Inferior parietal cortex (tissue), 1 donor: ENCODE results near the gene CDK5RAP2.

Experiments
- DNase-seq: peaks from one replicate; pipeline ENCODE4 v3.0.0-alpha.2; 2016; ENCODE audit errors: extremely low spot score

Gene CDK5RAP2

DNA sequence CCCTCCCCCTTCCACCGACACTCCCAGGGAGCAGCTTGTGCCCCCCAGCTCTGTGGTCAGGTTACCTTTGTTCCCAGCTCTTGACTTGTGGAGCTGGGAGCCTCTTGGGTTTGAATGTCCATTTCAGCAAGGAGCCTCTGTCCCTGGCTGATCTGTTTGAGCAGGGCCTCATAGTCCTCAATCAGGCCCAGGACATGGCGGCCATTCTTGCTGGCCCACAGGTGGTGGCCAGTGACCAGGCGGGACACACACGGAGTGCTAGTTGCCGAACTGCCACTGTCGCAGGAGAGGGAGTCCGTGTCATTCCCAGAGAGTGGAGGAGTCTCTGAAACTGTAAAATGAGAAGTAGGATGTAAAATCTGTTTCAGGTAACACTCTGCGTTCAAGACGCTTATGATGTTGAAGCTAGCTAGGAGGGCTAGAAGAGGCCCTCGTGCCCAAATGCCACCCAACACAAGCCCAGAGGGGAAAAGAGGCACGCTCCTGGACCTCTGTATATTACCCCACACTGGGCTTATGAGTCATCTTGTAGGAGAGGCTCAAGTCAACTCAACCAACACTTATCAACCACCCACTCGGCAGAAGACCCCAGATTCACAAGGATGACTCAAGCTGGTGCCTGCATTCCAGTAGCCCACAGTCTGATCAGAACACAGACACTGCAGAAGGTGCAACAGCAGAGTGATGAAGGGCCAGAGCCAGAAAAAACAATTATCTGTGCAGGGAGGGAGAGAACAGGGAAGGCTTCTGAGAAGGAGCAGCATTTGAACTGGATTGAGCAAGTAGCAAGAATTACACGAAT is 177.0 kb downstream of the CDK5RAP2 start:
- DNase-seq: no peak

DNA sequence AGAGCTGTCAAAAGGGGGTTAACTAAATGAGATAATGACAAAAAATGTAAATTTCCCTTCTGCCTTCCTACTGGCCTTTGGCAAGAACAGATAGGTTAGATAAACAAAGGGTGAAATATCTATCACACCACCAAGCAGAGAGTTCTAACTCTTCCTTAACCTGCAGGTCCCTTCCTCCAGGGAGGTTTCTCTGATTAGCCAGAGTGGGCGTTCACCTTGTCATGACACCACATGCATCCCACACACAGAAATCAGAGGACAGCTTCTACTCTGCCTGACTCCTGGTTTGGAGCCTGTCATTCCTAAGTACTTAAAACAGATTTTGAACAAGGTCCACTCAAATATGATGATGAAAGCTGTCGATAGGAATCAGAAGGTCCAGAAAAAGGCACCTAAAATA is 180.0 kb downstream of the CDK5RAP2 start:
- no peak for DNase-seq

DNA sequence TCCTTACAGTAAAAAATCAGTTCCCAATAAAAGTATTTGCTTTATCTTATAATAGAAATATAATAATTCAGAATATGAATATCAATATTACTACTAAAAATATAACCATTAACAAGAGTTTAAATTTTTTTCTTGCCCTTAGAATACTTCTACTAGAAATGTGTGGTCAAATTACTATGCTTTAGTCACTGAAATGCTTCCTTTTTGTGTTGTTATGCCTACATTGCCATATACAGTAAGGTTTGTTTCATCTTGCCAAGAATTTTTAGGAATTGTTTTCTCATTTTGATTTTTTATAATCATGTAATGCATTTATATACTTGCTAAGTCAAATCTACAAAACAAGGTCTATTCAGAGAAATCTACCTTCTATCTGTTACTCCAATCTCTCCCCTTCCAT is 181.7 kb downstream of the CDK5RAP2 start:
- no peak for DNase-seq

DNA sequence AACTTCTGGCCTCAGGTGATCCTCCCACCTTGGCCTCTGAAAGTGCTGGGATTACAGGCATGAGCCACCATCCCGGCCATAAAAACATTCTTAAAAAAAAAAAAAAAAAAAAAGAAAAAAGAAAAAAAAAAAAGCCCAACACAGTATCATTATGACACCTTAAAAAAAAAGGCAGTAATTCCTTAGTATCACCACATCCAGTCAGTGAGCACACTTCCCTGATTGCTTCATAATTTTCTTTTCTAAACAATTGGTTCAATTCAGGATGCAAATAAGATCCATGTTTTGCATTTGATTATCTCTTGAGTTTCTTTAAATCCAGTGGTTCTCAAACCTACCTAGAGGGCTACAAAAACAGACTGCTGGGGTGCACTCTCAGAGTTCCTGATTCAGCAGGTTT is 182.5 kb downstream of the CDK5RAP2 start:
- DNase-seq: no peak

DNA sequence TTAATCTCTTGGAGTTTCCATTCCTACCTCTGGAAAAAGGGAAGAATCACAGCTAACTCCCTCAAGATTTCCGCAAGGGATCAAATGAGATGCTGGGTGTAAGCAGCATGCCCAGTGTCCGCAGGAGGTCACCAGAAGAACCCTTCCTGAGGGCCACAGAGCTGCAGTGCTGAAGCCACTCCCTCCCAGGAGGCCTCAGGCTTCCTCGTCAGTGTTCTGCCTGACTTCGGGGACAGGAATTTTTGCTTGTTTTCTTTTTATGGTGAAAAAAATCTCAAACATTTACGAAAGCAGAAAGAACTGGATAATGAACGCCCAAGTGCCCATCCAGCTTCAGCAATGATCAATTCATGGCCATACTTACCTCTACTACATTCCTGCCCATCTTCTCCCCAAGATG is 183.0 kb downstream of the CDK5RAP2 start:
- DNase-seq: no peak

DNA sequence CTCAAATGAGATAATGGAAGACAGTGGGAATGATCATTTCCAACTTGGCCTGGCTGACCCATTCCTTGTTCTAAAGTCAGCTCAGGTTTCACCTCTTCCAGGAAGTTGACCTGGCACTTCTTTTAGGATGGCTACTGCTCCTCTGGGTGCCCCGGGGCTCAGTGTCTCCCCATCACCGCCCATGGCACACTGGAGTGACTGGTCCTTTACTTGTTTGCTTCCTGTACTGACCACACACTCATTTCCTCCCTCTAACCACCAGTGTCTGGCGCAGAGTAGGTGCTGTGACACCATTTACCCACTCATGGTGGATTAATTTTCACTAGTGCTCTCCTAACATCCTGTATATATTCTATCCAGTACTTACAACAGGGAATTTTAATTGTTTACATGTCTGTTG is 183.5 kb downstream of the CDK5RAP2 start:
- no peak for DNase-seq

DNA sequence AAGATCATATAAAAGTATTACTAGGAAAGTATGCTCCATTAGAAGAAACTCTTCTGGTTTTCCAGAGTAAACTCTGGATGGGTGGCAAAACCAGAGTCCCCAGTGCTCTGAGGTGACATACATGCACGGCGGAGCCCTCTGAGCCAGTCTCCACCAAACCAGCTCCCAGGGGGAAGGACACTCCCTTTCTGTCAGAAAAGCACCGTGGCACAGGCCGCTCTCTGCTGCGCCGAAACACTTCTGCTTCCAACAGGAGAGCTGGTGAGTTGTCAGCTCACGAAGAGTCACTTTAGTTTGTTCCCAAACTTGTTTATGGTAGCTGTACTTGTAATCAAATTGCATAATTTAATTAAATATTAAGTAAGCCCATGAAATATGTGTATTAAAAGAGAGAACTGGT is 184.6 kb downstream of the CDK5RAP2 start:
- DNase-seq: no peak

DNA sequence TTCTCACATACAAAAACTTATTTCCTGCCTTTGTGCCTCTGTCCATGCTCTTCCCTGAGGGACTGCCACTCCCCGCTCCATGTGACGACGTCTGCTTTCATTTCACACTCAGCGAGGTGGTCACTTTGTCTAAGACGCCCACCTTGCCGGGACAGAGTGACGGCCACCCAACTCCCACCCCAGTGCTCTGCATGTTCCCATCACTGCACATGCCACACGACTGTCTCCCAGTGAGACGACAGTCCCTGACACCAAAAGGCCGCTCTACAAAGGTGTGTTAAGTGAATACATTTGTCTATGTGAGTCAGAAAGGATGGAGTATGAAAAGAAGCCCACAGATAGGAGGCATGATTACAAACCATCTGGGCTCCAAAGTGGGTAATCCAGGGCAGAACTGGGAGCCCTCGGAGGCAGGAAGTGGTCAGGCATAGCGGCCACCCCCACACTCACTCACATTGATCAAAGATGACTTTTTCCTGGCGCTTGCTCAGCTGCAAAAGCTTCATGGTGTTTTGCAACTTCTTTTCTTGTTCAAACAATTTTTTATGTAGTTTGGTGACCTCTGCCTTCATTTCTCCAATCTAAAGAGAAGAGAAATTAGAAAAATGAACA is 185.8 kb downstream of the CDK5RAP2 start:
- DNase-seq: no peak

DNA sequence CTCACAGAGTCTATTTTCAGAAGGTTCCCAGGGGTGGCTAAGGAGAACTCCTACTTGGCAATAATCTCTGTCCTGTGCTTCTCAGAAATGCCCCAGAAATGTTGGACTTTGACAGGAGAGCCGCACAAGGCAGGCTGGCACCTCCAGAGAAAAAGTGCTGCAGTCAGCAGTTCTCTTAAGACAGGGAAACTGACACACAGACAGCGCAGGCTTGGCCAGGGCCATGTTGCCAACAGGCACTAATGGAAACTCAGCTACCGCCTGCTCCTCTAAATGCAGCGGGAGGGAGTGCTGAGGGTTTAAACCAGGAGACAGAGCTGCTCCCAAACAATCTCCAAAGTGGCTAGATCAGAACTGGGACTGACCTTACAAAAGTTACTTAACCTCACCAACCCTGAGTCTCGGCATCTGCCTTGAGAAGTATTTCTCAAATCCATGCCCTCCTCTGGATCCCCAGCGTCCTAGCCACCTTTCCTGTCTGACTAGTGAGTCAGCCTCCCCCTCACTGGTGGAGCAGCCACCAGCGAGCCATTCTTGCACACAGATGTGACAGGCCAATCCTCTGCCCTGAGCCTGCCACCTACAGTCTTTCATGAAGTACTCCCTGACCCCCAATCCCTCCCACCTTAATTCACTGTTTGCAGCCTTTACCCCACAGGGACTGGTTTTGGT is 186.4 kb downstream of the CDK5RAP2 start:
- DNase-seq: no peak

DNA sequence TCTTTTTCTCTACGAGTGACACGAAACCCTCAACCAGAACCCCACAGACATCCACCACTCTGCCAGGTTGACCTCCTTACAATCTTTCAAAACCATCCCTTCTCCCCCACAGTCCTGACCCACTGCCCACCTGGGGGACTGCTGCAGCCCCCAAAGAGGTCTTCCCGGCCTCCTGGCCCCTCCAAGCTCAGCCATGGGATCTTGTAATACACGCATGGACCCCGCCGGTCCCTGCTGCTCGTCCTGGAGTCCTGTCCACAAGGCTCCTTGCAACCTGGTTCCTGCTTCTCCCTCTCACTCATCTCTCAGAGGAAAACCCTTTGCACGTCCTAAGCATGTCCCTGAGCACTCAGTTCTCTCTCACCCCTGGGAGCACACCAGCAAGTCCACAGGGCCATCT is 187.3 kb downstream of the CDK5RAP2 start:
- DNase-seq: no peak

DNA sequence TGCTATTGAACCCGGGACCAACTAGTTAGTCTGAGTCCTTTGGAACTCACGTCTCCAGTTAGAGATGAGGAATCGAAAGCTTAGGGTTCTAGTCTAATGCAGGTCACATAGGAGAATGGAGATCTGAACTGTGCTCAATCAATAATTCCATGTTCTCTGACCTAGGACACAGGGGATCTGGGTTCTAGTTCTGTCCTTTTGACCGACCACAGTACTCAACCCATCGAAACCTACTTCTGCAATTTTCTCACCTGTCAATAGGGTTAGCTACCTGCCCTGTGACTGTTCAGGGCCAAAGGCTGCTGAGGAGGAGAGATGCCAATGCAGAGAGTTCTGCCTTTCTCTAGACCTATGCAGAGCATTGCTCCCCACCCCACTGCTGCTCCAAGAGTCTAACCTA is 187.7 kb downstream of the CDK5RAP2 start:
- DNase-seq: no peak

DNA sequence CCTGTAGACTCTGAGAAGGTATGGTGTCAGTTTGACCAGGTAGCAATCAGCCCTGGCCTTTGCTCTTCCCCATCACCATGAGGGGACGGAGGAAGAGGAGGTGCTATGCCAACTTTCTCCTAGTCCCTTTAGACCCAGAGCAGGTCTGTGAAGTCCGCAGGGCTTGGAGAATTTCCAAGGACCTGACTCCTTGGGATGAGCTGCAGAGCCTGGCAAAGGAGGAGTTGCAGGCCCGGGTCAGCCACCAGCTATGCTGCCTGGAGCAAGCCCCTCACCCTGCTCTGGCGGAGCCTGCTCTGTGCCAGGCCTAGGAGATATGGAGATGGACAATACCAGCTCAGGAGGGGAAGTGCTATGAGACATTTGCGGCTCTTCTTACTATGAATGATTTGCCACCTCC is 188.3 kb downstream of the CDK5RAP2 start:
- no peak for DNase-seq

DNA sequence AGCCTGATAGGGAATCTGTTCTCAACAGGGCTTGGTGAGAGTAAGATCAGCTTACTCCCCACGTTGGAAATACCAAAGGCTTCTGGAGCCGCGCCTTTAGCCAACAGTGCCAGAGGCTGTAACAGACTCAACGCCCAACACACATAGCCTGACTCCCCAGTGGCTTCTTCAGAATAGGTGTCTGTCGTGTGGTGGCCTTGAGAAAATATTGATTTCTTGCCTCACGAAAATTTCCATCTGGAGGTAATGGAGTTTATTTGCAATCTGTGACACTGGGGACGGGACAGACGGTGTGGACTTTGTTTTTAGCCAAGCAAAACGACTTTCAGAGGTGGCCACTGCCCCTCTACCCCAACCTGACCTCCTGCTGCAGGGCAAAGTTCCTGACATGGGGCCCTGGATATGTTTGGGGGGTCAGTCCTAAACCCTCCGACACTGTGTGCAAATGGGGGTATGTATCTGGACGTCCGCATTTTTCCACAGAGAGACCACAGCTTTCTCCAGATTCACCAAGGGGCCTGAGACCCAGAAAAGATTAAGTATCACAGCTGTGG is 189.3 kb downstream of the CDK5RAP2 start:
- no peak for DNase-seq

DNA sequence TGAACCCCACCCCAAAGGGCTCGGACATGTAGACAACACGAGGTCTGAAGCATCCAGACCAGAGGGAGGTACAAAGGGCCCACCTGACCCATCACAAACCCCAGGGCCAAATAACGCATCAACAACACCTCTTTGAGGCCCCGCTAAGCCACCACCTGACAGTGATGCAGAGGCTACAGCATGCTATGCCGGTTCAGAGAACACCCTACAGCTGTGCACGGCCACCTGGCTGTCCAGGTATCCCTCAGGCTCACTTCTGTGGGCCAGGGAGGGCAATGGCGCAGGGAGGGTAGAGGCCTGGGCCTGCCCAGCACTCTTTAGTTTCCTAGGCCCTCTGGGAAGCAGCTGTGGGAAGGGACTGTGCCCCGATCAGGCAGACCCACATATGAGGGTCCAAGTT is 190.1 kb downstream of the CDK5RAP2 start:
- DNase-seq: no peak

DNA sequence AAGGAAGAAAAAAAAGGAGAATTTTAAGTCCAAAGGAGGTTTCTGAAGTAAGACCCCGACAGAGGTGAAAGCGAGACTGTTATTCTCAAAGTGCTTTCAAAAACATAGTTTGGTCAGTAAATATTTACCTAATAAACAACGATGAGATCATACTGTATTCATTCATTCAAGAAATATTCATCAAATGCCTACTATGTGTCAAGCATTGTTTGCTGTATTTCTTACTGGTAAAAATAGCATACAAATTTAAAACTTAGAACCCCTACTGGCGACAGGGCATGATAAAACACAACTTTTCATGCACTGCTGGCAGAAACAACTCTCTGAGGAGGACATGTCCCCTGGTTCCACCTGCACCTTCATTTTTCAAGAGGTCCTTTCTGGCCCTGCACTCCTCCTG is 190.7 kb downstream of the CDK5RAP2 start:
- no peak for DNase-seq

DNA sequence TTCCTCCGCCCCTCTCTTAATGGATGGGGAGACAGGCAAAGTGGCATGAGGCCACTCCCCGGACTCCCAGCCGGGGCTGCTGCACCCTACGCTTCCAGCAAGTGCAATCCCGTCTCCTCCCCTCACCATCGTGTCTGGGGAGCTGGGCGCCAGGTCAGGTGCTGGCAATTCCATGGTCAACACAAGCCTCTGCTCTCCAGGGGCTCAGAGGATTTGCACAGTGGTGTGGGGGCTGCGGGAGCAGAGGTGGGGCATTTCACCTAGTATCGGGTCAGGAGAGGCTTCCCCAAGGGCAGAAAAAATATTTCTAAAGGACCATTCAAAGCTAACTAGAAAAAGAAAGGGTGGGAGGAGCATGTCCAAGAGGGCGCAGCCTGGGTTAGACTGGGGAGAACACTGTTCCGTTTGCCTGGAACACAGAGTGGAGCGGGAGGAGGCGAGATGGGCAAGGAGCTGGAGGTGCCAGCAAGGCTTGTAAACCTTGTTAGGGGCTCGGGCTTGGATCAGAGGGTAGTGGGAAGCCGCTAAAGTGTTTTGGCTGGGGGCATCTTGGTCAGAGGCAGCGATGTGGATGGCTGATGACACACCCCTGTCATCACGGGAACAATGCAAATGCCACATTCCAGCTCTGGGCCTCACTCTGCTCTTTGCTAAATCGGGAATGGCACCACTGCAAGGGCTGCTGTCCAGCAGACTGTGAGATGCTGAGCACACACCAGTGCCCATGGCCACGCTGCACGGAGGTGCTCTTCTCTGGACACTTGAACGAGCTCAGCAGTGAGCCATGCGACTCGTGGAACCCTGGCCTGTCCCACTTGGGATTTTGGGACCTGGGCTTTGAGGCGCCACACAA is 191.7 kb downstream of the CDK5RAP2 start:
- DNase-seq: no peak

DNA sequence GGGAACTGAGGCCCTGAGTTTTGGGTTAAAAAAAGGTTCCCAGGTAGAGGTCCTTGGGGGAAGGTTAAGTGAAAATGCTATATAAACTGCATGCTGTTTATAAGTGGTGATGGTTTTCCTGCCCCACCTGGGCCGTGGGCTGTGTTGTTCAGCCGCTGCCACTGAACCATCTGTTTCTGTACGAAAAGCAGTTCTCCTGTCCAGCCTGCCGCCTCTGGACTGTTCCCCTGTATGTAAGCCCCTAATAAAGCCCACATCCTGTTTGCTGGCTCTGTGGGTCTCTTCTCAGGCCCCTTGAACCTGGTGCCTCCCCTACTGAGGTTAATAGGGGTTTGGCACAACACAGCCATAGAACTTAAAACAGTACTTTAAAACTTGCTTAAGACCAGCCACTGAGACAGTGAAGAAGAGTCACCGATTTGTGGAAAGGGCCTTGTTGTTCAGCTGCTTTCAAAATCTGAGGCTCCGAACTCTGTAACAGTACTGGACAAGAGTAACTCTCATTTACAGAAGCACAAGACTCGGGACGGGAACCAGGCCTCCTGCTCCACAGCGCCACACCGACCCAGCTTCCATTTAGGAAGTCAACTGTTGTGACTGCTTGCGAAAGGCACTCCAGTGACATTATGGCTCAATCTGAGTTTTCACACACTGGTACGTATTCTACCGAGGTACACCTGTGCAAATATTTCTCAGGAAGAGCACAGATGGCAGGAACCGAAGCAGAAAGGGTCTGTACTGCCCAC is 192.5 kb downstream of the CDK5RAP2 start:
- no peak for DNase-seq

DNA sequence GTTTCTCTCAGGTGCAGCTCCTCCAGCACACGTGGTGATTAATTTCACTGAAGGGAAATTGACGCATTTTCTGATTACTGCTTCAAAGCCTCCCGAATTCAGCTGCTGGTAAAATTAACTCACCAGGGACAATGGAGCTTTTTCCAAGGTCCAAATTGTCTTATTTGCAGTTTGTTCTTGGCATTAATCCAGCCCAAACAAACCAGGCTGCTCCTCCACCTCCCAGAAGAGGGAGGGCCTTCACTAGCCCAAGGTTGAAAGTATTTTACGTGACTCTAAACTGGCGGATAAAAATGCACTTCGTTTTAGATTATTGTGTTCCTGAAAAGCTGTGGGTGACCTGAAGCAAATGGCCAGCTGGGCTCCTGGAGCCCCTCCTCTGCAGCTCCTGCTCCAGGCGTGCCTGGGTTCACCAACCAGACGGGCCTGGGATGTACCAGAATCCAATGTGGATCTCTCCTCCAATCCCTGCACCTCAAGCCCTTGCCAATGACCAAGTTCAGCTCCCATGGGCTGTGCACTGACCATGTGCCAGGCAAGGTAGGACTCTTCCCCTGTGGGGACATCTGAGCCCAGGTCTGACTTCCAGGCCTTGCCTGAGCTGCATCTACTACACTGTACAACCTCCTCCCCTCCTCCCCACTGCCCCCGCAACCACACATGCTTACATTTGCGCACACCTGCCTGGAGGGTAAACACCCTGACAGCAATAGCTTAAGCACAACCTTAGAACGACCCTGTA is 193.4 kb downstream of the CDK5RAP2 start:
- no peak for DNase-seq

DNA sequence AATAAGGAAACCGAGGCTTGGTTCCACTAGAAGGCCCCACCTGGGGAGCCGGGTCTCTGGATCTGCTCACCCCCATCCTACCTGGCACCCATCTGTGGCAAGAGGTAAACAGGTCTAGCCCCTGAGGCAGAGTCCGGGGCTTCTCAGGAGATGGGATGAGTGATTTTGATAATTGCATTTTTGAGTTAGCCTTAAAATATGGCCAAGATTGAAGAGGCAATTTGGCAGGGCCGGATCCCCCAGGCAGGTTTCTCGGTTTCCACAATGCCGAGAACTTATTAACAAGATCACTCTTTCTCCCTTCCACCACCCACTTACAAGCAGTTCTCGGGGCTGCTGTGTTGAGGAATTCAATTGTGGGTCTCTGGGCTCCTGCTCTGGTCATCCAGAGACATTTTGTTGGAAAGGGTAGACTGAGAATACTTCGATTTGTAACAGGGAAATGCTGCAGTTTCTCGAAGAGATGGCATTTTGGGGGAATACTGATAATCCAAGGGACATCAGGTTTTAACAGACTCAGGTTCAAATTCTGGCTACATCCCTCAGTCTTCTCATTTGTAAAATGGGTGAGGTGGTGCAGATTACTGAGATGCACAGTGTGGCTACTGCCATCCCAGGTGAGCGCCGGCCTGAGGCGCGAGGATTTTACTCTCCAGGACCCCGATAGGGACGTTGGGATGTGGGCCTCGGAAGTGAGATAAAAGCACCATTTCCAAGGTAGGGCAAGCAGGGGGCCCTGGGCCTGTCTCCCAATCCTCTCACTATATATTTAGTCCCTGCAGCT is 194.2 kb downstream of the CDK5RAP2 start:
- no peak for DNase-seq

DNA sequence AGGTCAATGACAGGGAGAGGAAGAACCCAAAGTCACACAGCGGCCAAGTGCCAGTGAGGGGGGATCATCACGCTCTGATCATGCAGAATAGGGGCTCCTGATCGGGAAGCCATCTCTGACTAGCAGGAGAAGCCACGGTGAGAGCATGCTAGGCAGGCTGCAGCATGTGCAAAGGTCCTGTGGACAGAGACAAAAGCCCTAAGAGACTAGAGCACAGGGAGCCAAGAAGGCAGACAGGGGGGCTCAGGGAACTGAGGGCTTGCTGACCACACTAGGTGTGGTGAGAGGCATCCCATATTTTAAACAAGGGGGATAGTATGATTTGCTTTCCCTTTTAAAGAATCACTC is 195.1 kb downstream of the CDK5RAP2 start:
- DNase-seq: no peak
